ENCODE data around the gene BCAT1.

DNA sequence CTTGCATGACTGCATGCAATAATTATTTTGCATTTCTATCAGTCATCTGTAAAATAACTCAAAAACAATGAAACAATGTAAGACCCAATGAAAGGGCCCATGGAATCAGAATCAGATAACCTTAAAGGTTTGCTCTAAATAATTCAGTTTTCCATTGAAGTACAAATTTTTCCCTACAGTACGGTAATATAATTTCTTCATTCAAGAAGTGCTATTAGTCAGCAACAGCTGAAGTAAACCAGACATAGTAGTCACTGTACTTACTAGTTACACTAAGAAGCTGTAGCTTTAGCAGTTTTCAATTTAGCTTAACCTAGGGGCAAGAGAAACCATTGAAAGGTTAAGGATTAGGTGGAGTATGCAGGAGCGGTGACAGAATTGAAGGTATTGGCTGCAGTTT, 43.5 kb downstream of the BCAT1 start:
- TF ChIP-seq, protein P1, sequence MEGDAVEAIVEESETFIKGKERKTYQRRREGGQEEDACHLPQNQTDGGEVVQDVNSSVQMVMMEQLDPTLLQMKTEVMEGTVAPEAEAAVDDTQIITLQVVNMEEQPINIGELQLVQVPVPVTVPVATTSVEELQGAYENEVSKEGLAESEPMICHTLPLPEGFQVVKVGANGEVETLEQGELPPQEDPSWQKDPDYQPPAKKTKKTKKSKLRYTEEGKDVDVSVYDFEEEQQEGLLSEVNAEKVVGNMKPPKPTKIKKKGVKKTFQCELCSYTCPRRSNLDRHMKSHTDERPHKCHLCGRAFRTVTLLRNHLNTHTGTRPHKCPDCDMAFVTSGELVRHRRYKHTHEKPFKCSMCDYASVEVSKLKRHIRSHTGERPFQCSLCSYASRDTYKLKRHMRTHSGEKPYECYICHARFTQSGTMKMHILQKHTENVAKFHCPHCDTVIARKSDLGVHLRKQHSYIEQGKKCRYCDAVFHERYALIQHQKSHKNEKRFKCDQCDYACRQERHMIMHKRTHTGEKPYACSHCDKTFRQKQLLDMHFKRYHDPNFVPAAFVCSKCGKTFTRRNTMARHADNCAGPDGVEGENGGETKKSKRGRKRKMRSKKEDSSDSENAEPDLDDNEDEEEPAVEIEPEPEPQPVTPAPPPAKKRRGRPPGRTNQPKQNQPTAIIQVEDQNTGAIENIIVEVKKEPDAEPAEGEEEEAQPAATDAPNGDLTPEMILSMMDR (IDR thresholded peaks at IDR 0.05; ENCODE audit: low read depth, low read length, poor library complexity, severe bottlenecking): no peak
- no peak for TF ChIP-seq EZH2phosphoT487 (IDR thresholded peaks at IDR 0.05; ENCODE audit: borderline replicate concordance, low read length)

Data from DOHH2 (cell line).